MG63 (cell line): ENCODE results near the gene PCDHB10. TPM values are rescaled to one million over a fixed set of nuclear protein-coding genes. Genes with fewer than 3 reads are reported as not detected.
"Not testable (repeated sequence)": the region's sequence is repeated elsewhere in the genome, so short reads cannot be mapped to it uniquely, and the experiment has no call there.

Experiments used
- DNase-seq: peaks from one replicate; pipeline ENCODE4 v3.0.0-alpha.2; 2020
- H3K27me3 ChIP-seq: fragments of 250-450 bp; sonication (Bioruptor Pico); 2 replicates; pipeline ENCODE4 v1.5.1; 2020; ENCODE audit warnings: mild to moderate bottlenecking, moderate library complexity
- H3K36me3 ChIP-seq: fragments of 250-450 bp; sonication (Bioruptor Pico); 2 replicates; pipeline ENCODE4 v1.5.1; 2020; ENCODE audit warnings: mild to moderate bottlenecking, moderate library complexity
- H3K4me3 ChIP-seq: fragments of 250-450 bp; sonication (Bioruptor Pico); 2 replicates; pipeline ENCODE4 v1.5.1; 2020; ENCODE audit warnings: mild to moderate bottlenecking, moderate library complexity
- H3K9me3 ChIP-seq: fragments of 250-450 bp; sonication (Bioruptor Pico); 2 replicates; pipeline ENCODE4 v1.5.1; 2020; ENCODE audit warnings: mild to moderate bottlenecking, moderate library complexity
- total RNA-seq: library from RNA; depleted of rRNA; stranded (reverse); fragments of >200 nt; shearing (Covaris generic); gene quantifications from 2 replicates; pipeline ENCODE4 v1.2.3, GENCODE V29; 2014; ENCODE audit warnings: low replicate concordance

PCDHB10 gene
- total RNA-seq, 1 experiment from 2014 or later: not detected

DNA sequence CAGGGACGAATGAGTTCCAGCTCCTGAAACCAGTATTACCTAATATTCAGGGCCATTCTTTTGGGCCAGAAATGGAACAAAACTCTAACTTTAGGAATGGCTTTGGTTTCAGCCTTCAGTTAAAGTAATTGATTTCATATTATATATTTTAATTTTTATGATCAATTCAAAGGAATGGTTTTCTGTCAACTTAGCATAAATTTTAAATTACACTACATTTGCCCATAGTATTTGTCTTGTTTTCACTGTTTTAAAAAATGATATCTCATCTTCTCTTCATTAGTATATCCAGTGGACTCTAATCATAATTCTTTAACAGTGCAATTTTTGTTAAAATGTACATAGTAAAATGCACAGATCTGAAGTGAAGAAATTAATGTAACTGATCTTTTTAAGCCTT, 11.8 kb upstream of the PCDHB10 start:
- Histone ChIP-seq H3K36me3 (no peaks in the 10 kb centered on the region), H3K4me3 (no peak overlapping the region), H3K9me3 (no peaks in the 10 kb centered on the region; the same call in none of the 2 replicates), H3K27me3 (peaks cover 11% of the 10 kb centered on the region)
- DNase-seq: no peak

DNA sequence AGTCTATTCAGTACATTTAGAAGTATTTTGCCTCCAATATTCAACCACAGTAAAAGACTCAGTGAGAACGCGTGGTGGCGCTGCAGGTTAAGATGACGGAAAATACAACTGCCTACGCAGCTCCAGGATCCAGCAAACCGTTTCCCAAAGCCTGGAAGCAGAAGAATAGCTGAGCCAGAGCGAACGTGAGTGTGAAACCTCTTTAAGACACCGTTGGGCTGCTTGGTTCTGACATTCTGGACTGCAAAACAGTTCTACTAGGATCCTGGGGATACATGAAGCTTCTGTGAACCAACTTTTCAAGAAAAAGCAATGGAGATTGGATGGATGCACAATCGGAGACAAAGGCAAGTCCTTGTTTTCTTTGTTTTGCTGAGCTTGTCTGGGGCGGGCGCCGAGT, 9.9 kb upstream of the PCDHB10 start, which contains the start of gene PCDHB16:
TSS of gene PCDHB16 (plus strand) at position 140 of the 400 bp plus-strand sequence. CDS start at position 313, 173 bp downstream.
- peak within 1 kb of the TSS; percentile 30 for H3K4me3 ChIP-seq
- H3K36me3 ChIP-seq: no peaks in the 10 kb centered on the region
- H3K9me3 ChIP-seq: peaks cover 2% of the 10 kb centered on the region; the same call in 1 of the 2 replicates
- H3K27me3 ChIP-seq: peaks cover 3% of the 10 kb centered on the region; the same call in 1 of the 2 replicates
- peak; percentile 64 for DNase-seq

DNA sequence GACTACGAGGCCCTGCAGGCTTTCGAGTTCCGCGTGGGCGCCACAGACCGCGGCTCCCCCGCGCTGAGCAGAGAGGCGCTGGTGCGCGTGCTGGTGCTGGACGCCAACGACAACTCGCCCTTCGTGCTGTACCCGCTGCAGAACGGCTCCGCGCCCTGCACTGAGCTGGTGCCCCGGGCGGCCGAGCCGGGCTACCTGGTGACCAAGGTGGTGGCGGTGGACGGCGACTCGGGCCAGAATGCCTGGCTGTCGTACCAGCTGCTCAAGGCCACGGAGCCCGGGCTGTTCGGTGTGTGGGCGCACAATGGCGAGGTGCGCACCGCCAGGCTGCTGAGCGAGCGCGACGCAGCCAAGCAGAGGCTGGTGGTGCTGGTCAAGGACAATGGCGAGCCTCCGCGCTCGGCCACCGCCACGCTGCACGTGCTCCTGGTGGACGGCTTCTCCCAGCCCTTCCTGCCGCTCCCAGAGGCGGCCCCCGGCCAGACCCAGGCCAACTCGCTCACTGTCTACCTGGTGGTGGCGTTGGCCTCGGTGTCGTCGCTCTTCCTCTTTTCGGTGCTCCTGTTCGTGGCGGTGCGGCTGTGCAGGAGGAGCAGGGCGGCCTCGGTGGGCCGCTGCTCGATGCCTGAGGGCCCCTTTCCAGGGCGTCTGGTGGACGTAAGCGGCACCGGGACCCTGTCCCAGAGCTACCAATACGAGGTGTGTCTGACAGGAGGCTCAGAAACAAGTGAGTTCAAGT, 7.9 kb upstream of the PCDHB10 start:
- not testable (repeated sequence) for H3K36me3 ChIP-seq, DNase-seq, H3K4me3 ChIP-seq, H3K27me3 ChIP-seq, H3K9me3 ChIP-seq

DNA sequence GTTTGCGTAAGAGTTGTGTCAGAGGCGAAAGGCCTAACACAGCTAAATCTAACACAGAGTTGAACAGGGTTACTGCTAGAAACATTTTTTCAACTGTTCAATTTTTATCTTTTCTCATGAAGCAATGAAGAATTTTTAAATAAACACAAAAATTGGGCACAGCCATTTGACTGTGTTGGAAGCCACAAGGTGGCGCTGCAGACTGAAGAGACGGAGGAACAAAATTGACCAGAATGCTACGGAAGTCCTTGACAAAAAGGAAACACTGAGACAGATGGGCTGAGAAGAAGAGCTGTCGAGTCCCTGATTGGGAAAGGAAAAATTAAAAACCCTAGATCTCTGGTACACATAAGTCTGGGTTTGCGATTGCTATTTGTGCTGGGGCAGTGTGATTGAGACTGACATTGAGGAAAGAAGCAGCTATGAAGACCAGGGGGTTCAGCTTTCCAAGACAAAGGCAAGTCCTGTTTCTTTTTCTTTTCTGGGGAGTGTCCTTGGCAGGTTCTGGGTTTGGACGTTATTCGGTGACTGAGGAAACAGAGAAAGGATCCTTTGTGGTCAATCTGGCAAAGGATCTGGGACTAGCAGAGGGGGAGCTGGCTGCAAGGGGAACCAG, 5.1 kb upstream of the PCDHB10 start, which contains the start of gene PCDHB9:
TSS of gene PCDHB9 (plus strand) at position 265 of the 616 bp plus-strand sequence. CDS start at position 423, 158 bp downstream.
- no peak for DNase-seq
- peaks cover 3% of the 10 kb centered on the region for H3K27me3 ChIP-seq
- H3K36me3 ChIP-seq: no peaks in the 10 kb centered on the region
- peaks cover 2% of the 10 kb centered on the region; the same call in 1 of the 2 replicates for H3K9me3 ChIP-seq
- H3K4me3 ChIP-seq: no peak within 1 kb of the TSS

DNA sequence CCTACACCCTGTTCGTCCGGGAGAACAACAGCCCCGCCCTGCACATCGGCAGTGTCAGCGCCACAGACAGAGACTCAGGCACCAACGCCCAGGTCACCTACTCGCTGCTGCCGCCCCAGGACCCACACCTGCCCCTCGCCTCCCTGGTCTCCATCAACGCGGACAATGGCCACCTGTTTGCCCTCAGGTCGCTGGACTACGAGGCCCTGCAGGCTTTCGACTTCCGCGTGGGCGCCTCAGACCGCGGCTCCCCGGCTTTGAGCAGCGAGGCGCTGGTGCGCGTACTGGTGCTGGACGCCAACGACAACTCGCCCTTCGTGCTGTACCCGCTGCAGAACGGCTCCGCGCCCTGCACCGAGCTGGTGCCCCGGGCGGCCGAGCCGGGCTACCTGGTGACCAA, 3.5 kb upstream of the PCDHB10 start:
- not testable (repeated sequence) for H3K36me3 ChIP-seq, H3K27me3 ChIP-seq, DNase-seq, H3K4me3 ChIP-seq, H3K9me3 ChIP-seq

DNA sequence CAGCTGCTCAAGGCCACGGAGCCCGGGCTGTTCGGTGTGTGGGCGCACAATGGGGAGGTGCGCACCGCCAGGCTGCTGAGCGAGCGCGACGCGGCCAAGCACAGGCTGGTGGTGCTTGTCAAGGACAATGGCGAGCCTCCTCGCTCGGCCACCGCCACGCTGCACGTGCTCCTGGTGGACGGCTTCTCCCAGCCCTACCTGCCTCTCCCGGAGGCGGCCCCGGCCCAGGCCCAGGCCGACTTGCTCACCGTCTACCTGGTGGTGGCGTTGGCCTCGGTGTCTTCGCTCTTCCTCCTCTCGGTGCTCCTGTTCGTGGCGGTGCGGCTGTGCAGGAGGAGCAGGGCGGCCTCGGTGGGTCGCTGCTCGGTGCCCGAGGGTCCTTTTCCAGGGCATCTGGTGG, 3.0 kb upstream of the PCDHB10 start:
- H3K9me3 ChIP-seq, DNase-seq, H3K27me3 ChIP-seq, H3K36me3 ChIP-seq, H3K4me3 ChIP-seq: not testable (repeated sequence)

DNA sequence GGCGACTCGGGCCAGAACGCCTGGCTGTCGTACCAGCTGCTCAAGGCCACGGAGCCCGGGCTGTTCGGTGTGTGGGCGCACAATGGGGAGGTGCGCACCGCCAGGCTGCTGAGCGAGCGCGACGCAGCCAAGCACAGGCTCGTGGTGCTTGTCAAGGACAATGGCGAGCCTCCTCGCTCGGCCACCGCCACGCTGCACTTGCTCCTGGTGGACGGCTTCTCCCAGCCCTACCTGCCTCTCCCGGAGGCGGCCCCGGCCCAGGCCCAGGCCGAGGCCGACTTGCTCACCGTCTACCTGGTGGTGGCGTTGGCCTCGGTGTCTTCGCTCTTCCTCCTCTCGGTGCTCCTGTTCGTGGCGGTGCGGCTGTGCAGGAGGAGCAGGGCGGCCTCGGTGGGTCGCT, 2.2 kb downstream of the PCDHB10 start:
- H3K27me3 ChIP-seq, DNase-seq: not testable (repeated sequence)

DNA sequence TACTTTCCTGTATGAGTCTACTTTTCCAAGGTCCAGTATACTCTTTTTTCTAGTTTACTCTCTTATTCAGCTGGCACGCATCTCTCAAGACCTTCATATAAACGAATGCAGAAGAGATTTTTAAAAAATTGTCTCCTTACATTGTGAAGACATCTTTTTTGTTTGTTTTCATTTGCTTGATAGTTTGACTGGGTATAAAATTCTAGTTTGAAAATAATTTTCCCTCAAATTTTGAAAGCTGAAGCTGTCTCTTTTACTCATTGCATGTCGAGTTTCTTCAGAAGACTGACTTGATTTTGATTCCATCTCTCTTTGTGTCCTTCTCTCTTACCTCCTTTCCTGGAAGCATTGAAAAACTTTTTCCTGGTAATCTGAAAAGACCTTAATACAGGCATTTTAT, 4.2 kb downstream of the PCDHB10 start:
- peaks cover 6% of the 10 kb centered on the region for H3K9me3 ChIP-seq
- no peak for DNase-seq

More for the DNA sequence above, 2.2 kb downstream of the PCDHB10 start:
- not testable (repeated sequence) for H3K4me3 ChIP-seq, H3K9me3 ChIP-seq, H3K36me3 ChIP-seq

DNA sequence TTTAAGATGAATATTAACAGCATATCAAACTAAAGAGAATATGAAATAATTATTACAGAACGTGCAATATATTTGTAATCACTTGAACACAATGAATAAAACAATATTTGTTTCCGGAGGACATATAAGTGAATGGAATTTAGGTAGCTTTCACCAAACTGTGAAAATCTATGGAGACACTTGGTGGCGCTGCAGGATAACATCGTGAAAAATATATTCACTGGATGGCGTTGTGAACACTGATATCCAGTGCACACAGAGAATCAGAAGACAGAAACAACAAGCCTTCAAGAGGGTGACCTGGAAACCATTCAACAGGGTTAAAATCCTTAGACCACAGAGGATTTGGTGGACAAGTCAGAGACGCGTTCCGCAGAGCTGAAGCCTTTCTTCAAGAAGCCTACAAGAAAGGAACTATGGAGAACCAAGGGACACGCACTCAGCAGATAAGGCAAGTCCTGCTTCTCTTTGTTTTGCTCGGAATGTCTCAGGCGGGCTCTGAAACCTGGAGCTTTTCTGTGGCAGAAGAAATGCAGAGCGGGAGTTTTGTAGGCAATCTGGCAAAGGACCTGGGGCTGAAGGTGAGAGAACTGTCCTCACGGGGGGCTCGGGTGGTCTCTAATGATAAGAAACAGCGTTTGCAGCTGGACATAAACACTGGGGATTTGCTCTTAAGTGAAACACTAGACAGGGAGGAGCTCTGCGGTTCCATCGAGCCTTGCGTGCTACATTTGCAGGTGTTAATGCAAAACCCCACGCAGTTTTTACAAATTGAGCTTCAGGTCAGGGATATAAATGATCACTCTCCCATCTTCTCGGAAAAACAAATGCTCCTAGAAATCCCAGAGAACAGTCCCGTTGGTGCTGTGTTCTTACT, 7.4 kb downstream of the PCDHB10 start, which contains the start of gene PCDHB11:
TSS of gene PCDHB11 (plus strand) at position 269 of the 877 bp plus-strand sequence. CDS start at position 417, 148 bp downstream.
- no peak within 1 kb of the TSS for H3K4me3 ChIP-seq
- DNase-seq: no peak
- H3K36me3 ChIP-seq: no peaks in the 10 kb centered on the region
- no peaks in the 10 kb centered on the region; the same call in 1 of the 2 replicates for H3K27me3 ChIP-seq
- H3K9me3 ChIP-seq: peaks cover 6% of the 10 kb centered on the region

More for the DNA sequence above, 4.2 kb downstream of the PCDHB10 start:
- Histone ChIP-seq H3K27me3 (peaks cover 3% of the 10 kb centered on the region), H3K4me3 (no peak overlapping the region), H3K36me3 (no peaks in the 10 kb centered on the region)

DNA sequence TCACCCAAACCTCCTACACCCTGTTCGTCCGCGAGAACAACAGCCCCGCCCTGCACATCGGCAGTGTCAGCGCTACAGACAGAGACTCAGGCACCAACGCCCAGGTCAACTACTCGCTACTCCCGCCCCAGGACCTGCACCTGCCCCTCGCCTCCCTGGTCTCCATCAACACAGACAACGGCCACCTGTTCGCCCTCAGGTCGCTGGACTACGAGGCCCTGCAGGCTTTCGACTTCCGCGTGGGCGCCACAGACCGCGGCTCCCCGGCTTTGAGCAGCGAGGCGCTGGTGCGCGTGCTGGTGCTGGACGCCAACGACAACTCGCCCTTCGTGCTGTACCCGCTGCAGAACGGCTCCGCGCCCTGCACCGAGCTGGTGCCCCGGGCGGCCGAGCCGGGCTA, 9.0 kb downstream of the PCDHB10 start:
- H3K36me3 ChIP-seq, H3K4me3 ChIP-seq, H3K9me3 ChIP-seq, DNase-seq, H3K27me3 ChIP-seq: not testable (repeated sequence)

DNA sequence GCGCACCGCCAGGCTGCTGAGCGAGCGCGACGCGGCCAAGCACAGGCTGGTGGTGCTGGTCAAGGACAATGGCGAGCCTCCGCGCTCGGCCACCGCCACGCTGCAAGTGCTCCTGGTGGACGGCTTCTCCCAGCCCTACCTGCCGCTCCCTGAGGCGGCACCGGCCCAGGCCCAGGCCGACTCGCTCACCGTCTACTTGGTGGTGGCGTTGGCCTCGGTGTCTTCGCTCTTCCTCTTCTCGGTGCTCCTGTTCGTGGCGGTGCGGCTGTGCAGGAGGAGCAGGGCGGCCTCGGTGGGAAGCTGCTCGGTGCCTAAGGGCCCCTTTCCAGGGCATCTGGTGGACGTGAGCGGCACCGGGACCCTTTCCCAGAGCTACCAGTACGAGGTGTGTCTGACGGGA, 9.5 kb downstream of the PCDHB10 start:
- H3K27me3 ChIP-seq, DNase-seq, H3K9me3 ChIP-seq, H3K36me3 ChIP-seq, H3K4me3 ChIP-seq: not testable (repeated sequence)

DNA sequence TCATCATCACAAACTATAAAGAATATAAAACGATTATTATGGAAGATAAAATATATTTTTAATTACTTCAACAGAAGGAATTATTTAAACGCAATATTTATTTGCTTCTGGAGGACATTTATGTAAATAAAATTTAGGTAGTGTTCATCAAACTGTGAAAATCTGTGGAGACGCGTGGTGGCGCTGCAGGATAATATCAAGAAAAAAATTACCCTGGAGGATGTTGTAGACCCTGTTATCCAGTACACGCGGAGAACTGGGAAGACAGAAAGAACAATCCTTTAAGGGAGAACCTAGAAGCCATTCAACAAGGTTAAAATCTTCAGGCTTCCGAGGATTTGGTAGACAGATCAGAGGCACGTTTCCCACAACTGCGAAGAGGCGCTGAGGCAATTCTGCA, 16.3 kb downstream of the PCDHB10 start, which contains the start of gene PCDHB12:
TSS of gene PCDHB12 (plus strand) at position 242 of the 400 bp plus-strand sequence. CDS start 189 bp downstream, outside the sequence.
- no peak for DNase-seq
- H3K4me3 ChIP-seq: no peak within 1 kb of the TSS

DNA sequence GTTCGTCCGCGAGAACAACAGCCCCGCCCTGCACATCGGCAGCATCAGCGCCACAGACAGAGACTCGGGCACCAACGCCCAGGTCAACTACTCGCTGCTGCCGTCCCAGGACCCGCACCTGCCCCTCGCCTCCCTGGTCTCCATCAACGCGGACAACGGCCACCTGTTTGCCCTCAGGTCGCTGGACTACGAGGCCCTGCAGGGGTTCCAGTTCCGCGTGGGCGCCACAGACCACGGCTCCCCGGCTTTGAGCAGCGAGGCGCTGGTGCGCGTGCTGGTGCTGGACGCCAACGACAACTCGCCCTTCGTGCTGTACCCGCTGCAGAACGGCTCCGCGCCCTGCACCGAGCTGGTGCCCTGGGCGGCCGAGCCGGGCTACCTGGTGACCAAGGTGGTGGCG, 18.1 kb downstream of the PCDHB10 start:
- H3K9me3 ChIP-seq, H3K36me3 ChIP-seq, DNase-seq, H3K27me3 ChIP-seq, H3K4me3 ChIP-seq: not testable (repeated sequence)

More for the DNA sequence above, 16.3 kb downstream of the PCDHB10 start, which contains the start of gene PCDHB12:
- H3K9me3 ChIP-seq: no peaks in the 10 kb centered on the region
- H3K27me3 ChIP-seq: peaks cover 8% of the 10 kb centered on the region
- H3K36me3 ChIP-seq: no peaks in the 10 kb centered on the region

DNA sequence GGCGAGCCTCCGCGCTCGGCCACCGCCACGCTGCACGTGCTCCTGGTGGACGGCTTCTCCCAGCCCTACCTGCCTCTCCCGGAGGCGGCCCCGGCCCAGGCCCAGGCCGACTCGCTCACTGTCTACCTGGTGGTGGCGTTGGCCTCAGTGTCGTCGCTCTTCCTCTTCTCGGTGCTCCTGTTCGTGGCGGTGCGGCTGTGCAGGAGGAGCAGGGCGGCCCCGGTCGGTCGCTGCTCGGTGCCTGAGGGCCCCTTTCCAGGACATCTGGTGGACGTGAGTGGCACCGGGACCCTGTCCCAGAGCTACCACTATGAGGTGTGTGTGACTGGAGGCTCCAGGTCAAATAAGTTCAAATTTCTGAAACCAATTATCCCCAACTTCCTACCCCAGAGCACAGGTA, 18.7 kb downstream of the PCDHB10 start:
- not testable (repeated sequence) for H3K27me3 ChIP-seq, H3K9me3 ChIP-seq, H3K4me3 ChIP-seq, H3K36me3 ChIP-seq, DNase-seq

DNA sequence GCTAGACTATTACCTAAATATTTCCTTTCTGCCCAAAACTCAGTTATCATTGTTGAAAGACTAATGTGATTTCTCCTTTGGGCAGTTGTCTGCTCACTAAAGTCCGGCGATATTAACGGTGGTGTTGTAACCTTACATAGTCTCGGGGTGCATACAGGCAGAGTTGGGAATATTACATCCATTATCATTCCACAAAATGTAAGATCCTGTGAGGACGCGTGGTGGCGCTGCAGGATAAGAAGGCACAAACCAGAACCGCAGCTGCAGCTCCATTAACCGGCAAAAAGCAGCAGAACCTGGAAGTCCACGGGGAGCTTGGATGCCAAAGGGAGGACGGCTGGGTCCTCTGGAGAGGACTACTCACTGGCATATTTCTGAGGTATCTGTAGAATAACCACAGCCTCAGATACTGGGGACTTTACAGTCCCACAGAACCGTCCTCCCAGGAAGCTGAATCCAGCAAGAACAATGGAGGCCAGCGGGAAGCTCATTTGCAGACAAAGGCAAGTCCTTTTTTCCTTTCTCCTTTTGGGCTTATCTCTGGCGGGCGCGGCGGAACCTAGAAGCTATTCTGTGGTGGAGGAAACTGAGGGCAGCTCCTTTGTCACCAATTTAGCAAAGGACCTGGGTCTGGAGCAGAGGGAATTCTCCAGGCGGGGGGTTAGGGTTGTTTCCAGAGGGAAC, 21.6 kb downstream of the PCDHB10 start, which contains the start of gene PCDHB13:
TSS of gene PCDHB13 (plus strand) at position 264 of the 684 bp plus-strand sequence. CDS start at position 469, 205 bp downstream.
- H3K9me3 ChIP-seq, H3K36me3 ChIP-seq, H3K27me3 ChIP-seq, H3K4me3 ChIP-seq: not testable (repeated sequence)
- DNase-seq: peak; percentile 19

DNA sequence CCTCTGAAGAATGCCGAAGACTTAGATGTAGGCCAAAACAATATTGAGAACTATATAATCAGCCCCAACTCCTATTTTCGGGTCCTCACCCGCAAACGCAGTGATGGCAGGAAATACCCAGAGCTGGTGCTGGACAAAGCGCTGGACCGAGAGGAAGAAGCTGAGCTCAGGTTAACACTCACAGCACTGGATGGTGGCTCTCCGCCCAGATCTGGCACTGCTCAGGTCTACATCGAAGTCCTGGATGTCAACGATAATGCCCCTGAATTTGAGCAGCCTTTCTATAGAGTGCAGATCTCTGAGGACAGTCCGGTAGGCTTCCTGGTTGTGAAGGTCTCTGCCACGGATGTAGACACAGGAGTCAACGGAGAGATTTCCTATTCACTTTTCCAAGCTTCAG, 22.4 kb downstream of the PCDHB10 start:
- not testable (repeated sequence) for H3K4me3 ChIP-seq, H3K27me3 ChIP-seq, H3K36me3 ChIP-seq, H3K9me3 ChIP-seq, DNase-seq
